Measurements from ENCODE around the gene CIB4.

CIB4 gene

GRCh38 chr2:26650713-26651469, 9.7 kb upstream of the CIB4 start:
- in situ Hi-C loops (cut with HindIII; ENCODE audit: low sequenced_read_pairs) = no loop called here
- no peak for DNase-seq (ENCODE audit: low read depth, low spot score)

GRCh38 chr2:26649992-26650712, 9.0 kb upstream of the CIB4 start:
- no peak overlapping the region for H3K4me3 ChIP-seq (ENCODE audit: low read depth, low read length)
- in situ Hi-C loops (cut with HindIII; ENCODE audit: low sequenced_read_pairs) = no loop called here
- no peak for DNase-seq (ENCODE audit: low read depth, low spot score)
- no peak for TF ChIP-seq CTCF (IDR thresholded peaks at IDR 0.05; ENCODE audit: low read depth, low read length)

More at GRCh38 chr2:26650713-26651469, 9.7 kb upstream of the CIB4 start:
- TF ChIP-seq CTCF (IDR thresholded peaks at IDR 0.05; ENCODE audit: low read depth, low read length) = no peak
- no peak overlapping the region for H3K4me3 ChIP-seq (ENCODE audit: low read depth, low read length)

GRCh38 chr2:26649322-26649721, 8.2 kb upstream of the CIB4 start:
- TF ChIP-seq CTCF (IDR thresholded peaks at IDR 0.05; ENCODE audit: low read depth, low read length) = no peak
- in situ Hi-C loops (cut with HindIII; ENCODE audit: low sequenced_read_pairs) = no loop called here
- no peak overlapping the region for H3K4me3 ChIP-seq (ENCODE audit: low read depth, low read length)
- no peak for DNase-seq (ENCODE audit: low read depth, low spot score)

DNA sequence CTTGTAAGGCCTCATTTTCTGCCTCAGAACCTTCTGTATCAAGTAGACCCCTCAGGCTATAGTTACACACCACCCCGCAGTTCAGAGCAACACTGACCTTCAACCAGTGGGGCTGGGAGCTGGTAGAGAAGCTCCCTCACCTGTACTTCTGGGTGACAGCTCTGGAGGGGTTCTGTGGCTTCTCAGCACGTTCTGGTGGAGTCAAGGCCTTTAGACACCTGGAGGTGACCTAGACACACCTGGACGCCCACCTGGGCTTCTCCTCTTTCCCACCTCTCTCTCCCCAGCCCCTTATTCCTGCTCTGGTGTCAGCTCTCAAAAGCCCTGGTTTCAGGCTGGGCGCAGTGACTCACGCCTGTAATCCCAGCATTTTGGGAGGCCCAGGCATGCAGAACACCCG, 7.3 kb upstream of the CIB4 start:
- H3K4me3 ChIP-seq (ENCODE audit: low read depth, low read length) = no peak overlapping the region
- no peak for TF ChIP-seq CTCF (IDR thresholded peaks at IDR 0.05; ENCODE audit: low read depth, low read length)
- in situ Hi-C loops (cut with HindIII; ENCODE audit: low sequenced_read_pairs) = no loop called here
- no peak for DNase-seq (ENCODE audit: low read depth, low spot score)

GRCh38 chr2:26647981-26648380, 6.8 kb upstream of the CIB4 start:
- H3K4me3 ChIP-seq (ENCODE audit: low read depth, low read length) = no peak overlapping the region
- no peak for DNase-seq (ENCODE audit: low read depth, low spot score)
- in situ Hi-C loops (cut with HindIII; ENCODE audit: low sequenced_read_pairs) = no loop called here
- TF ChIP-seq CTCF (IDR thresholded peaks at IDR 0.05; ENCODE audit: low read depth, low read length) = no peak

DNA sequence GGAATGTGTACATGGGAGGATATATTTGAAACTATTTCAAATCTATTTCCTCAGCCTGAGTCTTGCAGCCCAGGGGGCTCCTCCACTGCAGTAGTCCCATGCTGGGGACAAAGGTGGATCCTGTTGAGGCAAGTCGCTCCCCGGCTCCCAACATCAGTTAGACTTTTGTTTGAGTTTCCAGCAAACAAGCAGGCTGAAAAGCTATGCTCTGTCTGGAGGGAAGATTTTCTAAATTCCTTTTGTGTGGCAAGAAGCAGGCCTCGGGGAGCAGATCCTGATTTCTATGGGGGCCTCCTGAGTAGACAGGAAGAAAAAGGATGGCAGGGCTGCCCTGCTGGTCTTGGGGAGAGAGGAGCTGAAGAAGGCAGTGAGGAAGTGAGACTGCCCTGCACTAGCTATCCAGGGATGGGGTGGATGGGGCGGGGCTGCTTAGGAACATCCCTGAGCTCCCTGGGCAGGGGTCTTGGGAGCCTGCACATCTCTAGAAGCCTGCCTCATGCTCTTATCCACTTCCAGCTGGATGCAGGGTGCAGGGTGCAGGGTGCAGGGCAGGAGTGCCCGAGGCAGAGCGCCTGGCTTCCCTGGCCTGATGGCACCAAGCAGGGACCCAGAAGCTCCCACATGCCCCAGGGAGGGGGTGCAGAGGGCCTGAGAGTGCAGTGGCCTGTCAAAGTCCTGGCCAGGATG, 6.0 kb upstream of the CIB4 start:
- in situ Hi-C loops (cut with HindIII; ENCODE audit: low sequenced_read_pairs) = no loop called here
- no peak for DNase-seq (ENCODE audit: low read depth, low spot score)
- H3K4me3 ChIP-seq (ENCODE audit: low read depth, low read length) = no peak overlapping the region
- no peak for TF ChIP-seq CTCF (IDR thresholded peaks at IDR 0.05; ENCODE audit: low read depth, low read length)

Data from astrocyte of the spinal cord (primary cell).